Natural killer cell (primary cell): ENCODE results near the gene BET1. TPM values are rescaled to one million over a fixed set of nuclear protein-coding genes. Genes with fewer than 3 reads are reported as not detected.

Experiments
- ATAC-seq, 3 donors: fragments of 150-1000 bp in 2 of 3; fragments of 200-7000 bp in 1 of 3; cut with Tn5 transposase; 1 replicate in 1 of 3; 2 replicates in 2 of 3; pipeline ENCODE4 v1.10.0; 2021; ENCODE audit warnings: mild to moderate bottlenecking in 2 of 3, moderate library complexity in 2 of 3
- DNase-seq, 2 donors: peaks; one replicate each; pipeline versions ENCODE4 v3.0.0 to v3.0.0-alpha.2; 2013 to 2021; ENCODE audit warnings: mixed read lengths in 1 of 2
- H3K27ac ChIP-seq: one replicate; pipeline ENCODE4 v1.5.1; 2013; ENCODE audit warnings: mild to moderate bottlenecking, low read length
- H3K27me3 ChIP-seq: one replicate; pipeline ENCODE4 v1.6.1; 2013; ENCODE audit warnings: low read length; ENCODE audit not compliant: control insufficient read depth, insufficient read depth
- H3K36me3 ChIP-seq: one replicate; pipeline ENCODE4 v1.6.1; 2013; ENCODE audit warnings: low read length; ENCODE audit not compliant: control insufficient read depth, insufficient read depth
- H3K4me1 ChIP-seq: one replicate; pipeline ENCODE4 v1.6.1; 2013; ENCODE audit warnings: low read length; ENCODE audit not compliant: control insufficient read depth, insufficient read depth
- H3K4me3 ChIP-seq: one replicate; pipeline ENCODE4 v1.5.1; 2013; ENCODE audit warnings: low read length
- H3K9me3 ChIP-seq: one replicate; pipeline ENCODE4 v1.6.1; 2013; ENCODE audit warnings: low read length; ENCODE audit not compliant: control insufficient read depth, insufficient read depth
- H3K27ac Mint-ChIP-seq, 2 donors: one replicate each; pipeline ENCODE4 v1.8.0; 2022; ENCODE audit warnings: mild to moderate bottlenecking in 2 of 2, mixed read lengths in 2 of 2, moderate library complexity in 1 of 2
- H3K27me3 Mint-ChIP-seq, 2 donors: one replicate each; pipeline ENCODE4 v1.8.0; 2022; ENCODE audit warnings: low read depth in 2 of 2, mixed read lengths in 2 of 2
- H3K36me3 Mint-ChIP-seq: one replicate; pipeline ENCODE4 v1.8.0; 2022; ENCODE audit warnings: mixed read lengths
- H3K4me1 Mint-ChIP-seq, 2 donors: one replicate each; pipeline ENCODE4 v1.8.0; 2022; ENCODE audit warnings: mixed read lengths in 2 of 2
- H3K4me3 Mint-ChIP-seq: one replicate; pipeline ENCODE4 v1.8.0; 2022; ENCODE audit warnings: mild to moderate bottlenecking, moderate library complexity, mixed read lengths
- H3K9me3 Mint-ChIP-seq, 2 donors: one replicate each; pipeline ENCODE4 v1.8.0; 2022; ENCODE audit warnings: mixed read lengths in 2 of 2
- WGBS: methylation state at CpG from one replicate; pipeline ENCODE4 v1.1.7; 2013; ENCODE audit warnings: missing lambda C conversion rate; ENCODE audit not compliant: insufficient coverage; 5-methylcytosine and 5-hydroxymethylcytosine counted together
- intact Hi-C: fragments of 100-400 bp; cut with micrococcal nuclease; formaldehyde crosslinking; loops from one replicate; pipeline ENCODE4 v1.14.2; 2022
- total RNA-seq, 4 donors: library from RNA; stranded (reverse); fragments of 120-200 nt in 1 of 4; gene quantifications; one replicate each; pipeline versions ENCODE4 v1.2.3 to v1.2.4, GENCODE V29; 2013 to 2022
- TF ChIP-seq, protein P1 (sequence below): fragments of 200-600 bp; IDR thresholded peaks from one replicate; pipeline ENCODE4 v1.8.0; 2022; ENCODE audit warnings: antibody characterized with exemption

The BET1 gene
- total RNA-seq, 3 donors from 2014 or later (not counting 1 experiment from before 2014, with no cell fraction given) = 13.1 to 14.0 (median 13.9) TPM

DNA sequence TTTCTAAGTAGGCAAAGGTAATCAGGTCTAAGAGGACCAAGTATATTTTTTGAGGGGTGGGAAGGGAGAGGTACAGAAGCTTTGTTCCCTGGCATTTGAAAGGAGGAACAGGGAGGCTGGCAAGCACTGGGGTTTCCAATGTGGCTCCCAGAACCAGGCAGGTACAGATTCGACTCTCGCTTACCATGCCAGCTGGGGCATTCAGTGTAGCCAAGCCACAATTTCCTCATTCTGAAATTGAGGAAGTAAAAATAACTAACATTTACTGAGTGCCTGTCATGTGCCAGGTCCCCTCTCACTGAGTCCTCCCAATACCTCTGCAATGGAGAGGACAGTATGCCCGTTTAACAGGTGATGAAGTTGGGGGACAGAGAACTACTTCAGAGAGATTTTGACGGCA lies 45.9 kb upstream of the BET1 start:
- H3K27me3 Mint-ChIP-seq = peaks cover 31 to 79% of the 10 kb centered on the region in 2 donors
- intact Hi-C loops = no loop called here
- peak in 2 of 3 donors; percentile 34 to 54 for ATAC-seq
- H3K36me3 Mint-ChIP-seq = peaks cover 7% of the 10 kb centered on the region
- Histone ChIP-seq H3K4me1 (peaks cover 4% of the 10 kb centered on the region), H3K36me3 (no peaks in the 10 kb centered on the region), H3K27me3 (peaks cover 9% of the 10 kb centered on the region), H3K4me3 (no peak overlapping the region), H3K27ac (peak overlapping the region; percentile 38), H3K9me3 (no peaks in the 10 kb centered on the region)
- H3K27ac Mint-ChIP-seq = no peak overlapping the region
- H3K9me3 Mint-ChIP-seq = no peaks in the 10 kb centered on the region
- no peaks in the 10 kb centered on the region for H3K4me1 Mint-ChIP-seq
- no peak overlapping the region for H3K4me3 Mint-ChIP-seq
- TF ChIP-seq, protein P1, sequence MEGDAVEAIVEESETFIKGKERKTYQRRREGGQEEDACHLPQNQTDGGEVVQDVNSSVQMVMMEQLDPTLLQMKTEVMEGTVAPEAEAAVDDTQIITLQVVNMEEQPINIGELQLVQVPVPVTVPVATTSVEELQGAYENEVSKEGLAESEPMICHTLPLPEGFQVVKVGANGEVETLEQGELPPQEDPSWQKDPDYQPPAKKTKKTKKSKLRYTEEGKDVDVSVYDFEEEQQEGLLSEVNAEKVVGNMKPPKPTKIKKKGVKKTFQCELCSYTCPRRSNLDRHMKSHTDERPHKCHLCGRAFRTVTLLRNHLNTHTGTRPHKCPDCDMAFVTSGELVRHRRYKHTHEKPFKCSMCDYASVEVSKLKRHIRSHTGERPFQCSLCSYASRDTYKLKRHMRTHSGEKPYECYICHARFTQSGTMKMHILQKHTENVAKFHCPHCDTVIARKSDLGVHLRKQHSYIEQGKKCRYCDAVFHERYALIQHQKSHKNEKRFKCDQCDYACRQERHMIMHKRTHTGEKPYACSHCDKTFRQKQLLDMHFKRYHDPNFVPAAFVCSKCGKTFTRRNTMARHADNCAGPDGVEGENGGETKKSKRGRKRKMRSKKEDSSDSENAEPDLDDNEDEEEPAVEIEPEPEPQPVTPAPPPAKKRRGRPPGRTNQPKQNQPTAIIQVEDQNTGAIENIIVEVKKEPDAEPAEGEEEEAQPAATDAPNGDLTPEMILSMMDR = no peak
- DNase-seq = no peak
- WGBS = 3% methylated on average over 2 of the region's 4 CpGs

DNA sequence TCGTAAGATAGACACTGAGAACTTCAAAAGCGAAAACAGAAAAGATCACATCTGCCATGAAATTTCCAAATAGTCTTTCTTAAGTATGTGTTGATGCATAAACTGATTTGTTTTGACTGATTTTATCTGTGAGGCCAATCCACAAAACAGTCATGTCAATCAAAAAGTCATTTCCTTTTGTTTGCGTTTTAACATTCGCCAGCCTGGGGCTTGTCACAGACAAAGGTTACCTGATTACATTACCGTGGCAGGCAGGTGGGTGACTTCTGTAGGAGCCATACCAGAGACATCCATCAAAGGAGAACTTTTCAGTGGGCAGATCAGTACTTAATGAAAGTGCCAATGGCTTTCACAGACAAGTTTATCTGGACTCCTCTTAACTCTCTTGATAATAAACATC lies 45.5 kb upstream of the BET1 start:
- Mint-ChIP-seq H3K27me3 (peaks cover 31 to 83% of the 10 kb centered on the region in 2 donors), H3K4me1 (no peaks in the 10 kb centered on the region), H3K36me3 (peaks cover 7% of the 10 kb centered on the region), H3K27ac (no peak overlapping the region), H3K4me3 (no peak overlapping the region), H3K9me3 (no peaks in the 10 kb centered on the region)
- ATAC-seq (peak in 1 of 3 donors; percentile 21), DNase-seq (no peak)
- intact Hi-C loops = no loop called here
- H3K4me3 ChIP-seq = no peak overlapping the region
- 33% methylated on average over 4 of the region's 5 CpGs for WGBS
- TF ChIP-seq, protein P1 = no peak
- no peaks in the 10 kb centered on the region for H3K9me3 ChIP-seq
- H3K27me3 ChIP-seq = peaks cover 9% of the 10 kb centered on the region
- H3K27ac ChIP-seq = peak overlapping the region; percentile 38
- H3K36me3 ChIP-seq = no peaks in the 10 kb centered on the region
- peaks cover 4% of the 10 kb centered on the region for H3K4me1 ChIP-seq

DNA sequence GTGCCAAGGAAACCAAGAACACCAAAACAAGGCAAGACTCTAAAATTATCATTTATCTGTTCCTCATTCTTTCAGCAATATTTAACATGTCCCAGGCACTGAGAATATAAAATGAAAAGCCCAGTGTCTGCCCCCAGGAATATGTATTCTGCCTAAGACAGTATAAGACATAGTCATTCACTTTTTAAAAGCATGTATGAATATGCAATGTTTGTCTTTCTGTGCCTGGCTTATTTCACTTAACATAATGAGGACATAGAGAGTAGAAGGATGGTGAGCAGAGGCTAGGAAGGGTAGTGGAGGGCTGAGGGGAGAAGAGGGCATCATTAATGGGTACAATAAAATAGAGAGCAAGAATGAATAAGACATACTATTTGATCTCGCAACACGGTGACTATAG lies 44.6 kb upstream of the BET1 start:
- intact Hi-C loops = no loop called here
- Histone ChIP-seq H3K36me3 (no peaks in the 10 kb centered on the region), H3K9me3 (no peaks in the 10 kb centered on the region), H3K4me1 (peaks cover 4% of the 10 kb centered on the region), H3K27ac (no peak overlapping the region), H3K4me3 (no peak overlapping the region), H3K27me3 (peaks cover 9% of the 10 kb centered on the region)
- H3K27me3 Mint-ChIP-seq = peaks cover 27 to 78% of the 10 kb centered on the region in 2 donors
- H3K27ac Mint-ChIP-seq = no peak overlapping the region
- no peaks in the 10 kb centered on the region for H3K9me3 Mint-ChIP-seq
- no peak overlapping the region for H3K4me3 Mint-ChIP-seq
- peaks cover 7% of the 10 kb centered on the region for H3K36me3 Mint-ChIP-seq
- 60% methylated on average over 1 of the region's 2 CpGs for WGBS
- no peak for DNase-seq
- TF ChIP-seq, protein P1 = no peak
- no peak for ATAC-seq
- H3K4me1 Mint-ChIP-seq = no peaks in the 10 kb centered on the region

DNA sequence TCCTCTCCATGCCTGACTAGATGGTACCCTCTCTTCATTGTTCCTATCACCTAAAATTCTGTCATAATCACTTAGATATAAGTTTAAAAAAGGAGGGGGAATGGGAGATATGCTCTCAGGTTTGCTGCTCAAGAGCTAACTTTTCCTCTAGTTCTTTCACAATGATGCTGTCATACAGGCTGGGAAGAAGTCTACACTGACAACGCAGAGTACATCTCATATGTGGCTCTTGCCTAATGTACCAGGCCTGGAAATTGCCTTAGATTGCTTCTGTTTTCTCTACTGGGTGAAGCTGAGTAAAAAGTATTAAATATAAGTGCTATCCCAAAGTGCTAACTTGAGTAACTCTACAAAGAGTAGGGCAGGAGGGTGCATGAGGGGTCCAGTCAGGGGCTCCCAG lies 43.8 kb upstream of the BET1 start:
- Mint-ChIP-seq H3K36me3 (peaks cover 7% of the 10 kb centered on the region), H3K4me3 (no peak overlapping the region), H3K9me3 (no peaks in the 10 kb centered on the region), H3K27ac (no peak overlapping the region), H3K4me1 (no peaks in the 10 kb centered on the region), H3K27me3 (peaks cover 27 to 79% of the 10 kb centered on the region in 2 donors)
- no peak overlapping the region for H3K27ac ChIP-seq
- no peaks in the 10 kb centered on the region for H3K9me3 ChIP-seq
- ATAC-seq (no peak), DNase-seq (no peak)
- H3K27me3 ChIP-seq = peaks cover 6% of the 10 kb centered on the region
- intact Hi-C loops = no loop called here
- H3K36me3 ChIP-seq = no peaks in the 10 kb centered on the region
- H3K4me1 ChIP-seq = peaks cover 4% of the 10 kb centered on the region
- TF ChIP-seq, protein P1 = no peak
- 93% methylated on average over 1 of the region's 1 CpG for WGBS
- no peak overlapping the region for H3K4me3 ChIP-seq
